Kidney (tissue), 14 donors: ENCODE measurements around the gene CALY. TPM values are rescaled to one million over a fixed set of nuclear protein-coding genes. Genes with fewer than 3 reads are reported as not detected.

Source experiments
- DNase-seq, 5 donors: peaks; one replicate each; pipeline ENCODE4 v3.0.0-alpha.2; 2013 to 2020
- FAIRE-seq: peaks from 2 replicates; lab custom pipeline; 2012; peaks lifted over from hg19 to GRCh38; lab: Jason Lieb, UNC
- H3K27ac ChIP-seq, 2 donors: one replicate each; pipeline ENCODE4 v1.7.0; 2013; ENCODE audit warnings: low read depth in 2 of 2, low read length in 2 of 2, inconsistent platforms in 1 of 2
- H3K27me3 ChIP-seq: one replicate; pipeline ENCODE4 v1.7.1; 2013; ENCODE audit warnings: low read length, inconsistent platforms; ENCODE audit not compliant: control insufficient read depth, insufficient read depth
- H3K36me3 ChIP-seq, 3 donors: one replicate each; pipeline versions ENCODE4 v1.7.0 to v1.7.1; 2013; ENCODE audit warnings: low read length in 3 of 3, control low read depth in 1 of 3, inconsistent platforms in 1 of 3; ENCODE audit not compliant: insufficient read depth in 3 of 3, control insufficient read depth in 2 of 3
- H3K4me1 ChIP-seq, 3 donors: one replicate each; pipeline versions ENCODE4 v1.7.0 to v1.7.1; 2013; ENCODE audit warnings: low read length in 3 of 3, inconsistent platforms in 1 of 3, low read depth in 1 of 3; ENCODE audit not compliant: control insufficient read depth in 2 of 3, insufficient read depth in 2 of 3
- H3K4me3 ChIP-seq, 3 donors: one replicate each; pipeline versions ENCODE4 v1.7.0 to v1.8.1; 2013; ENCODE audit warnings: low read length in 3 of 3, control low read depth in 1 of 3, inconsistent platforms in 1 of 3
- H3K9ac ChIP-seq, 3 donors: one replicate each; pipeline versions ENCODE4 v1.7.0 to v1.7.1; 2013; ENCODE audit warnings: low read length in 3 of 3, control low read depth in 1 of 3, inconsistent platforms in 1 of 3
- H3K9me3 ChIP-seq, 3 donors: one replicate each; pipeline versions ENCODE4 v1.7.0 to v1.7.1; 2013; ENCODE audit warnings: low read length in 3 of 3, control low read depth in 1 of 3, inconsistent platforms in 1 of 3; ENCODE audit not compliant: control insufficient read depth in 2 of 3, insufficient read depth in 1 of 3
- intact Hi-C: fragments of 100-400 bp; cut with DNase I; formaldehyde crosslinking; loops from one replicate; pipeline ENCODE4 v1.11.1; 2022
- polyA plus RNA-seq: library from polyadenylated mRNA; stranded (reverse); fragments of 350-450 nt; fragmentation: Illumina TruSeq; extraction: RNeasy Lipid Tissue Mini Kit (QIAGEN cat#74804); gene quantifications from one replicate; pipeline ENCODE4 v1.2.3, GENCODE V29; 2014; ENCODE audit warnings: low read depth, low replicate concordance; ENCODE audit not compliant: insufficient read depth
- total RNA-seq: library from RNA; stranded (reverse); fragmentation: NEBNext Ultra II Directional; extraction: Animal tissue kit (Norgen Biotek cat#: 25700); gene quantifications from one replicate; pipeline ENCODE4 v1.2.1, GENCODE V29; 2021
- TF ChIP-seq, protein P1 (sequence below): IDR thresholded peaks from 3 replicates; pipeline ENCODE4 v1.5.1; 2012; ENCODE audit warnings: mild to moderate bottlenecking, moderate library complexity, borderline replicate concordance; ENCODE audit not compliant: insufficient read depth; ENCODE audit errors: extremely low read depth
- donor health status: control.
- donor health status: control.
- donor health status: control.
- donor health status: control.
- donor health status: control.
- donor health status: DM: yes; HTN: yes; CAD: no.
- donor health status: Normal renal cell carcinoma (clear cell type).

Gene CALY
- total and polyA plus RNA-seq, 2 donors from 2014 or later = 0.41 to 0.54 TPM

DNA sequence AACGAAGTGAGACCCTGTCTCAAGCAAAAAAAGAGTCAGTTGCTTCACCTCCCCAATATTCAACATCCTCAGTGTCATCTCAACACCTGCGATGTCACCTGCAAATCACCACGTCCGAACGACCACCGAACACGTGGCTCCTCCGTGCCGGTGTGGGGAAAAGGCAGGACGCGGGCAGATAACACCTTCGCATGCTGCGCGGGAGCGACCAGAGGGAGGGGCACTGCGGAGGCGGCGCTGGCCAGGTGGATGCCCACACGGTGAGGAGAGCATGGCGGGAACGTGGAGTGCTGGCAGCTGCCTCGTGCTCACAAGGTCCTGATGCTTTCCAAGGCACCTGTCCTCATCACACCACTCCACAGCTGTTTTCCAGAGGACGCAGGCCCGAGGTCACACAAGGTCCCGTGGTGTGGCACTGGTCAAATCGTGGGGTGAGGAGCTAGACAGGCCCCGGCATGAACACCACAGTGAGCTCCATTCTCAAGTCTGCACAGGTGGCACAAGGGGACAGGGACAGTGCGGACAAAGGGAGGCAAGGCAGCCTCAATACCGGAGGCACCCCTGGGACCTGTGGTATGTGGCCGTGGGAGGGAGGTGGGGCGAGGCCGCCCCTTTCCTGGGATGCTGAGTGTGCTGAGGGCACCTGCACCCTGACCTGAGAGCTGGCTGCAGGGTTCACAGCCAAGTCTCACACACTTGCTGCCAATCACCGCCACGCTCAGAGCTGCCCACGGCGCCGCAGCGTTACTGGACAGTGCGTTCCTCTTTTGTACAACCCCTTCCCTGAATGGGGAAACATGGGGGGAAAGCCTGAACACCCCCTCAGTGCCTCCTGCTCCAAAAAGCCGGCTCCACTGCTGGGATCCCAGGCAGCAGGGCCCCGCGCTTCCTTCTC, 41.0 kb downstream of the CALY start:
- no peaks in the 10 kb centered on the region for H3K9me3 ChIP-seq
- H3K4me1 ChIP-seq = no peaks in the 10 kb centered on the region
- H3K27ac ChIP-seq = no peak overlapping the region
- intact Hi-C loops = no loop called here
- peaks cover 2 to 79% (median 50%) of the 10 kb centered on the region in 3 donors for H3K36me3 ChIP-seq
- H3K4me3 ChIP-seq = no peak overlapping the region
- H3K9ac ChIP-seq = no peak overlapping the region
- no peaks in the 10 kb centered on the region for H3K27me3 ChIP-seq
- FAIRE-seq = no peak
- no peak for DNase-seq
- TF ChIP-seq, protein P1, sequence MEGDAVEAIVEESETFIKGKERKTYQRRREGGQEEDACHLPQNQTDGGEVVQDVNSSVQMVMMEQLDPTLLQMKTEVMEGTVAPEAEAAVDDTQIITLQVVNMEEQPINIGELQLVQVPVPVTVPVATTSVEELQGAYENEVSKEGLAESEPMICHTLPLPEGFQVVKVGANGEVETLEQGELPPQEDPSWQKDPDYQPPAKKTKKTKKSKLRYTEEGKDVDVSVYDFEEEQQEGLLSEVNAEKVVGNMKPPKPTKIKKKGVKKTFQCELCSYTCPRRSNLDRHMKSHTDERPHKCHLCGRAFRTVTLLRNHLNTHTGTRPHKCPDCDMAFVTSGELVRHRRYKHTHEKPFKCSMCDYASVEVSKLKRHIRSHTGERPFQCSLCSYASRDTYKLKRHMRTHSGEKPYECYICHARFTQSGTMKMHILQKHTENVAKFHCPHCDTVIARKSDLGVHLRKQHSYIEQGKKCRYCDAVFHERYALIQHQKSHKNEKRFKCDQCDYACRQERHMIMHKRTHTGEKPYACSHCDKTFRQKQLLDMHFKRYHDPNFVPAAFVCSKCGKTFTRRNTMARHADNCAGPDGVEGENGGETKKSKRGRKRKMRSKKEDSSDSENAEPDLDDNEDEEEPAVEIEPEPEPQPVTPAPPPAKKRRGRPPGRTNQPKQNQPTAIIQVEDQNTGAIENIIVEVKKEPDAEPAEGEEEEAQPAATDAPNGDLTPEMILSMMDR = no peak

GRCh38 chr10:133294189-133294588, 42.5 kb downstream of the CALY start:
- no peak overlapping the region for H3K27ac ChIP-seq
- no peak overlapping the region for H3K9ac ChIP-seq
- no peaks in the 10 kb centered on the region for H3K9me3 ChIP-seq
- intact Hi-C loops = no loop called here
- FAIRE-seq = no peak
- H3K4me1 ChIP-seq = no peaks in the 10 kb centered on the region
- no peak for DNase-seq
- no peak overlapping the region for H3K4me3 ChIP-seq
- no peaks in the 10 kb centered on the region for H3K27me3 ChIP-seq
- peaks cover 2 to 74% (median 39%) of the 10 kb centered on the region in 3 donors for H3K36me3 ChIP-seq
- TF ChIP-seq, protein P1 = no peak

DNA sequence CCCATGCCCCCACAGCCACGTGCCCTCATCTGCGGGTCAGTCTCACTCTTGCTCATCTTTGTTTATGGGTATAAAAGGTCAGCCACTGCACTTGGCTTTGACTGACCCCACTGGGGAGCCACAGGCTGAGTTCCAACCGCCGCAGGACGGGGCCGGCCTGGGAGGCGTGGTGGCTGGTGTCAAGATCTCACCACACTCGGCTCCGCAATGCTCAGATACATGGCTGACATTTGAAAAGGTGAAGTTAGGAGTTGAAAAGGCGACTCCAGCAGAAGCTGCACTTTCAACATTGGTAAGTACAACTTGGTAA, 42.9 kb downstream of the CALY start:
- FAIRE-seq = no peak
- H3K36me3 ChIP-seq = peaks cover 2 to 74% (median 35%) of the 10 kb centered on the region in 3 donors
- intact Hi-C loops = no loop called here

More for the DNA sequence above, 42.9 kb downstream of the CALY start:
- H3K27ac ChIP-seq = no peak overlapping the region
- H3K9me3 ChIP-seq = no peaks in the 10 kb centered on the region
- TF ChIP-seq, protein P1 = no peak
- no peak overlapping the region for H3K4me3 ChIP-seq
- H3K9ac ChIP-seq = no peak overlapping the region
- no peak for DNase-seq
- no peaks in the 10 kb centered on the region for H3K27me3 ChIP-seq
- no peaks in the 10 kb centered on the region for H3K4me1 ChIP-seq
